Neuronal stem cell (in vitro differentiated cells): ENCODE data around the gene CCR4.
A peak's percentile ranks its signal among the peaks of the same experiment; 100 is the strongest.
"Not testable (repeated sequence)": the region's sequence is repeated elsewhere in the genome, so short reads cannot be mapped to it uniquely, and the experiment has no call there.

ENCODE experiments used
- DNase-seq: peaks from one replicate; pipeline ENCODE4 v3.0.0-alpha.2; 2013; ENCODE audit warnings: low spot score
- H2AFZ ChIP-seq: one replicate; pipeline ENCODE4 v1.6.1; 2013; ENCODE audit warnings: mild to moderate bottlenecking, low read length, inconsistent platforms
- H2AK5ac ChIP-seq: 2 replicates; pipeline ENCODE4 v1.6.1; 2013; ENCODE audit warnings: low read depth, mild to moderate bottlenecking, inconsistent platforms, low read length, moderate library complexity, mixed read lengths
- H2BK120ac ChIP-seq: 2 replicates; pipeline ENCODE4 v1.6.1; 2013; ENCODE audit warnings: low read depth, mild to moderate bottlenecking, inconsistent platforms, low read length, moderate library complexity, mixed read lengths
- H2BK12ac ChIP-seq: one replicate; pipeline ENCODE4 v1.6.1; 2013; ENCODE audit warnings: low read length, inconsistent platforms
- H2BK15ac ChIP-seq: 2 replicates; pipeline ENCODE4 v1.6.1; 2013; ENCODE audit warnings: mild to moderate bottlenecking, low read length, inconsistent platforms, mixed read lengths
- H2BK5ac ChIP-seq: one replicate; pipeline ENCODE4 v1.6.1; 2013; ENCODE audit warnings: inconsistent platforms, mild to moderate bottlenecking, low read length, moderate library complexity
- H3K14ac ChIP-seq: one replicate; pipeline ENCODE4 v1.6.1; 2013; ENCODE audit warnings: low read length, inconsistent platforms
- H3K18ac ChIP-seq: 2 replicates; pipeline ENCODE4 v1.6.1; 2013; ENCODE audit warnings: low read length, inconsistent platforms
- H3K23ac ChIP-seq: 2 replicates; pipeline ENCODE4 v1.6.1; 2013; ENCODE audit warnings: low read depth, mild to moderate bottlenecking, mixed read lengths, low read length, inconsistent platforms; ENCODE audit not compliant: poor library complexity
- H3K27ac ChIP-seq: replicated peaks from 3 replicates; pipeline ENCODE4 v1.5.1; 2013; ENCODE audit warnings: low read length, inconsistent platforms
- H3K27me3 ChIP-seq, 3 experiments: 2 replicates each; pipeline ENCODE4 v1.6.1; 2013; ENCODE audit warnings: low read length in 3 of 3, mild to moderate bottlenecking in 2 of 3, inconsistent platforms in 1 of 3, low read depth in 1 of 3, mixed read lengths in 1 of 3, moderate library complexity in 1 of 3; ENCODE audit not compliant: control insufficient read depth in 3 of 3, insufficient read depth in 3 of 3
- H3K36me3 ChIP-seq, 2 donors: replicated peaks in 1 of 2; 2 replicates each; pipeline ENCODE4 v1.6.1; 2013; ENCODE audit warnings: low read length in 2 of 2; ENCODE audit not compliant: control insufficient read depth in 2 of 2, insufficient read depth in 2 of 2
- H3K4ac ChIP-seq: 2 replicates; pipeline ENCODE4 v1.6.1; 2013; ENCODE audit warnings: inconsistent platforms, mild to moderate bottlenecking, low read length, moderate library complexity
- H3K4me1 ChIP-seq, 2 donors: 1 replicate in 1 of 2; 2 replicates in 1 of 2; pipeline ENCODE4 v1.6.1; 2013; ENCODE audit warnings: low read length in 2 of 2, low read depth in 1 of 2; ENCODE audit not compliant: control insufficient read depth in 2 of 2, insufficient read depth in 1 of 2
- H3K4me2 ChIP-seq: one replicate; pipeline ENCODE4 v1.6.1; 2013; ENCODE audit warnings: mild to moderate bottlenecking, low read length, inconsistent platforms; ENCODE audit not compliant: insufficient read depth, poor library complexity, severe bottlenecking
- H3K4me3 ChIP-seq, 2 donors: 2 replicates each; pipeline ENCODE4 v1.5.1; 2013; ENCODE audit warnings: low read length in 2 of 2, mild to moderate bottlenecking in 2 of 2, inconsistent platforms in 1 of 2, moderate library complexity in 1 of 2
- H3K79me1 ChIP-seq: one replicate; pipeline ENCODE4 v1.6.1; 2013; ENCODE audit warnings: low read depth, mild to moderate bottlenecking, inconsistent platforms, low read length, moderate library complexity
- H3K9ac ChIP-seq: one replicate; pipeline ENCODE4 v1.6.1; 2013; ENCODE audit warnings: mild to moderate bottlenecking, low read depth, low read length, inconsistent platforms; ENCODE audit not compliant: poor library complexity
- H3K9me3 ChIP-seq, 2 donors: replicated peaks in 1 of 2; 2 replicates each; pipeline versions ENCODE3 to v1.6.1; 2013; ENCODE audit warnings: low read length in 2 of 2, mild to moderate bottlenecking in 2 of 2, inconsistent platforms in 1 of 2, low read depth in 1 of 2, mixed read lengths in 1 of 2, moderate library complexity in 1 of 2; ENCODE audit not compliant: control insufficient read depth in 2 of 2, insufficient read depth in 1 of 2
- H4K8ac ChIP-seq: one replicate; pipeline ENCODE4 v1.6.1; 2013; ENCODE audit warnings: low read depth, mild to moderate bottlenecking, inconsistent platforms, low read length, moderate library complexity
- H4K91ac ChIP-seq: one replicate; pipeline ENCODE4 v1.6.1; 2013; ENCODE audit warnings: low read length, low read depth, mild to moderate bottlenecking, inconsistent platforms; ENCODE audit not compliant: poor library complexity
- WGBS, 2 donors: extraction: QIAGEN DNeasy Blood & Tissue Kit; methylation state at CpG; one replicate each; pipeline ENCODE4 v1.1.7; 2013; ENCODE audit warnings: missing lambda C conversion rate in 2 of 2, mixed read lengths in 1 of 2; ENCODE audit not compliant: insufficient read length in 2 of 2, insufficient replicate concordance in 1 of 2; ENCODE audit errors: extremely low coverage in 2 of 2; 5-methylcytosine and 5-hydroxymethylcytosine counted together

The CCR4 gene

GRCh38 chr3:32937331-32937730 lies 14.1 kb upstream of the CCR4 start:
- H4K8ac ChIP-seq = no peak overlapping the region

GRCh38 chr3:32939531-32940284 lies 11.7 kb upstream of the CCR4 start:
- H3K4me3 ChIP-seq, H3K4me1 ChIP-seq, H2BK5ac ChIP-seq, H3K18ac ChIP-seq, H4K8ac ChIP-seq, H3K79me1 ChIP-seq, DNase-seq, H3K36me3 ChIP-seq, H3K4ac ChIP-seq, H3K23ac ChIP-seq, H2BK15ac ChIP-seq, H2BK120ac ChIP-seq, H2BK12ac ChIP-seq, H4K91ac ChIP-seq, H3K9me3 ChIP-seq, H3K27me3 ChIP-seq, H3K9ac ChIP-seq, H2AFZ ChIP-seq, H3K4me2 ChIP-seq, H2AK5ac ChIP-seq, H3K14ac ChIP-seq, H3K27ac ChIP-seq: not testable (repeated sequence)
- no CpG with 5 or more reads among the region's 40 CpGs for WGBS, 2 donors

More at GRCh38 chr3:32937331-32937730, 14.1 kb upstream of the CCR4 start:
- Histone ChIP-seq H3K4ac (no peak overlapping the region), H3K4me2 (no peak overlapping the region), H2BK15ac (no peak overlapping the region), H3K79me1 (no peaks in the 10 kb centered on the region), H3K27me3 (no peaks in the 10 kb centered on the region), H2AFZ (peak overlapping the region; percentile 25), H3K36me3 (no peaks in the 10 kb centered on the region), H3K4me3 (no peak overlapping the region), H3K9me3 (no peaks in the 10 kb centered on the region), H2BK120ac (no peak overlapping the region), H2BK12ac (no peak overlapping the region), H3K23ac (no peak overlapping the region), H2BK5ac (no peak overlapping the region), H3K9ac (no peak overlapping the region), H4K91ac (no peak overlapping the region), H3K14ac (no peak overlapping the region), H3K18ac (peak overlapping the region; percentile 27), H2AK5ac (no peak overlapping the region), H3K27ac (no peak overlapping the region), H3K4me1 (peaks cover 0 to 1% of the 10 kb centered on the region in 2 donors)
- no peak for DNase-seq
- no CpG with 5 or more reads among the region's 2 CpGs for WGBS, 2 donors

DNA sequence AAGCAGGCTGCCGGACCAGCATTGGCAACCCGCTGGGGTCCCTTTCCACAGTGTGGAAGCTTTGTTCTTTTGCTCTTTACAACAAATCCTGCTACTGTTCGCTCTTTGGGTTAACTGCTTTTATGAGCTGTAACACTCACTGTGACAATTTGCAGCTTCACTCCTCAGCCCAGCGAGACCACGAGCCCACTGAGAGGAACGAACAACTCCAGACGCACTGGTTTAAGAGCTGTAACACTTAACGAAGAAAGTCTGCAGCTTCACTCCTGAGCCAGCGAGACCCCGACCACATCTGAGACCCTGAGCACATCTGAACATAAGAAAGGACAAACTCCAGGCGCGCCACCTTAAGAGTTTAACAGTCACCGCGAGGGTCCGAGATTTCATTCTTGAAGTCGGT lies 10.7 kb upstream of the CCR4 start:
- no peak overlapping the region for H3K9ac ChIP-seq
- no peak overlapping the region for H2AK5ac ChIP-seq
- no CpG with 5 or more reads among the region's 16 CpGs for WGBS, 2 donors
- peak overlapping the region; percentile 57 for H2AFZ ChIP-seq
- H4K91ac ChIP-seq = no peak overlapping the region
- no peak overlapping the region for H3K4me3 ChIP-seq
- H3K27me3 ChIP-seq = no peaks in the 10 kb centered on the region
- no peak overlapping the region for H3K23ac ChIP-seq
- no peak overlapping the region for H3K14ac ChIP-seq
- no peak overlapping the region for H3K4ac ChIP-seq
- H3K36me3 ChIP-seq = no peaks in the 10 kb centered on the region
- H4K8ac ChIP-seq = no peak overlapping the region
- peaks cover 0 to 1% of the 10 kb centered on the region in 2 donors for H3K4me1 ChIP-seq
- H3K9me3 ChIP-seq = no peaks in the 10 kb centered on the region
- no peaks in the 10 kb centered on the region for H3K79me1 ChIP-seq
- no peak overlapping the region for H2BK12ac ChIP-seq
- H2BK120ac ChIP-seq = no peak overlapping the region
- H3K4me2 ChIP-seq = no peak overlapping the region
- H2BK5ac ChIP-seq = no peak overlapping the region
- no peak overlapping the region for H3K27ac ChIP-seq
- DNase-seq = no peak
- H2BK15ac ChIP-seq = no peak overlapping the region
- H3K18ac ChIP-seq = no peak overlapping the region

GRCh38 chr3:32945136-32945535 lies 6.3 kb upstream of the CCR4 start:
- no peak for DNase-seq
- Histone ChIP-seq H3K9ac (no peak overlapping the region), H2BK15ac (no peak overlapping the region), H4K8ac (no peak overlapping the region), H3K4me2 (no peak overlapping the region), H2BK120ac (no peak overlapping the region), H2AFZ (no peak overlapping the region), H3K79me1 (no peaks in the 10 kb centered on the region), H2BK12ac (no peak overlapping the region), H3K14ac (no peak overlapping the region), H4K91ac (no peak overlapping the region), H3K18ac (no peak overlapping the region), H2AK5ac (no peak overlapping the region), H3K36me3 (no peaks in the 10 kb centered on the region), H3K4me3 (no peak overlapping the region), H3K27me3 (peaks cover 0 to 2% (median 0%) of the 10 kb centered on the region in 3 experiments), H2BK5ac (no peak overlapping the region), H3K27ac (no peak overlapping the region), H3K4me1 (peaks cover 0 to 3% of the 10 kb centered on the region in 2 donors), H3K4ac (no peak overlapping the region), H3K23ac (no peak overlapping the region), H3K9me3 (no peaks in the 10 kb centered on the region)
- WGBS, 2 donors = no CpG with 5 or more reads among the region's 3 CpGs
